GM19397 (cell line): Measurements from ENCODE around the gene ANKRD13A.
"Not testable (repeated sequence)": the region's sequence is repeated elsewhere in the genome, so short reads cannot be mapped to it uniquely, and the experiment has no call there.

ENCODE experiments used
- ATAC-seq: cut with Tn5 transposase; IDR thresholded peaks from one replicate; pipeline ENCODE4 v1.9.1; 2021; ENCODE audit warnings: mild to moderate bottlenecking, moderate library complexity; ENCODE audit not compliant: unreplicated experiment

The ANKRD13A gene

GRCh38 chr12:110046451-110047187, 47.4 kb downstream of the ANKRD13A start:
- ATAC-seq = no peak

- no peak for ATAC-seq
These were observed 48.2 kb downstream of the ANKRD13A start for GRCh38 chr12:110047297-110047940.

GRCh38 chr12:110048242-110049027, 49.2 kb downstream of the ANKRD13A start, which contains the start of gene C12orf76:
TSS of gene C12orf76 (minus strand) at chr12:110048522. CDS start at chr12:110048495, 27 bp downstream.
- ATAC-seq = peak; percentile 98

GRCh38 chr12:110049034-110049433, 49.8 kb downstream of the ANKRD13A start:
- not testable (repeated sequence) for ATAC-seq

GRCh38 chr12:110049666-110050065, 50.4 kb downstream of the ANKRD13A start:
- ATAC-seq = not testable (repeated sequence)

GRCh38 chr12:110050927-110051326, 51.7 kb downstream of the ANKRD13A start:
- no peak for ATAC-seq

GRCh38 chr12:110055375-110056352, 56.4 kb downstream of the ANKRD13A start:
- ATAC-seq = not testable (repeated sequence)

- ATAC-seq = not testable (repeated sequence)
These were observed 57.4 kb downstream of the ANKRD13A start for GRCh38 chr12:110056643-110057042.

GRCh38 chr12:110058875-110059615, 59.8 kb downstream of the ANKRD13A start:
- no peak for ATAC-seq

- no peak for ATAC-seq
These were observed 60.4 kb downstream of the ANKRD13A start for GRCh38 chr12:110059651-110060000.

- no peak for ATAC-seq
These were observed 63.0 kb downstream of the ANKRD13A start for GRCh38 chr12:110062241-110062640.

GRCh38 chr12:110065540-110065939, 66.3 kb downstream of the ANKRD13A start:
- ATAC-seq = no peak

- ATAC-seq = no peak
These were observed 68.3 kb downstream of the ANKRD13A start for GRCh38 chr12:110067531-110067930.

- not testable (repeated sequence) for ATAC-seq
These were observed 68.9 kb downstream of the ANKRD13A start for GRCh38 chr12:110068115-110068514.

GRCh38 chr12:110068654-110069053, 69.4 kb downstream of the ANKRD13A start:
- no peak for ATAC-seq

GRCh38 chr12:110071504-110071903, 72.3 kb downstream of the ANKRD13A start:
- no peak for ATAC-seq

- ATAC-seq = no peak
These were observed 72.7 kb downstream of the ANKRD13A start for GRCh38 chr12:110071967-110072366.

GRCh38 chr12:110072636-110073035, 73.4 kb downstream of the ANKRD13A start:
- ATAC-seq = not testable (repeated sequence)

- ATAC-seq = no peak
These were observed 74.0 kb downstream of the ANKRD13A start for GRCh38 chr12:110073049-110073831.
